ENCODE measurements around the gene TPSD1.
A peak's percentile ranks its signal among the peaks of the same experiment; 100 is the strongest.

Gene TPSD1

GRCh38 chr16:1257561-1258224 is 1.8 kb downstream of the TPSD1 start:
- no peak for TF ChIP-seq EZH2 (IDR thresholded peaks at IDR 0.05; ENCODE audit: borderline replicate concordance, low read depth, low read length, severe bottlenecking)
- no peak for TF ChIP-seq CTCF (IDR thresholded peaks at IDR 0.05; ENCODE audit: borderline replicate concordance, extremely low read depth, low read length, poor library complexity, severe bottlenecking)
- Histone ChIP-seq H3K4me2 (ENCODE audit: insufficient read depth, low read length) (no peak overlapping the region), H3K27ac (ENCODE audit: low read length) (no peak overlapping the region), H3K27me3 (ENCODE audit: insufficient read depth, low read length, poor library complexity) (no peaks in the 10 kb centered on the region), H3K9me3 (ENCODE audit: insufficient read depth, low read length, severe bottlenecking) (no peaks in the 10 kb centered on the region), H3K4me1 (ENCODE audit: insufficient read depth, low read length) (no peaks in the 10 kb centered on the region), H3K4me3 (ENCODE audit: low read depth in 1 of 2, low read length in 2 of 2) (no peak overlapping the region), H4K20me1 (ENCODE audit: insufficient read depth, low read length) (no peaks in the 10 kb centered on the region), H3K36me3 (ENCODE audit: insufficient read depth, low read length) (no peaks in the 10 kb centered on the region), H3K9ac (ENCODE audit: low read depth, low read length) (no peak overlapping the region), H3K79me2 (ENCODE audit: insufficient read depth, low read length) (no peaks in the 10 kb centered on the region), H2AFZ (ENCODE audit: low read depth, low read length) (no peak overlapping the region)
- ATAC-seq (ENCODE audit: insufficient read depth, low read depth) (peak; percentile 14; the same call in 1 of the 3 replicates), DNase-seq (no peak)

GRCh38 chr16:1258225-1258600 is 2.3 kb downstream of the TPSD1 start:
- no peaks in the 10 kb centered on the region for H3K36me3 ChIP-seq (ENCODE audit: insufficient read depth, low read length)
- ATAC-seq (ENCODE audit: insufficient read depth, low read depth) = no peak

GRCh38 chr16:1258906-1259759 is 3.3 kb downstream of the TPSD1 start:
- no peaks in the 10 kb centered on the region for H3K4me1 ChIP-seq (ENCODE audit: insufficient read depth, low read length)
- no peak overlapping the region for H3K27ac ChIP-seq (ENCODE audit: low read length)
- no peak overlapping the region for H3K4me2 ChIP-seq (ENCODE audit: insufficient read depth, low read length)
- no peak overlapping the region for H3K9ac ChIP-seq (ENCODE audit: low read depth, low read length)
- DNase-seq = no peak
- no peak for ATAC-seq (ENCODE audit: insufficient read depth, low read depth)
- TF ChIP-seq EZH2 (IDR thresholded peaks at IDR 0.05; ENCODE audit: borderline replicate concordance, low read depth, low read length, severe bottlenecking) (no peak), CTCF (IDR thresholded peaks at IDR 0.05; ENCODE audit: borderline replicate concordance, extremely low read depth, low read length, poor library complexity, severe bottlenecking) (no peak)
- H3K79me2 ChIP-seq (ENCODE audit: insufficient read depth, low read length) = no peaks in the 10 kb centered on the region
- H3K27me3 ChIP-seq (ENCODE audit: insufficient read depth, low read length, poor library complexity) = no peaks in the 10 kb centered on the region
- H3K36me3 ChIP-seq (ENCODE audit: insufficient read depth, low read length) = no peaks in the 10 kb centered on the region
- no peaks in the 10 kb centered on the region for H3K9me3 ChIP-seq (ENCODE audit: insufficient read depth, low read length, severe bottlenecking)
- H2AFZ ChIP-seq (ENCODE audit: low read depth, low read length) = no peak overlapping the region
- no peaks in the 10 kb centered on the region; the same call in 1 of the 2 replicates for H4K20me1 ChIP-seq (ENCODE audit: insufficient read depth, low read length)
- H3K4me3 ChIP-seq (ENCODE audit: low read depth in 1 of 2, low read length in 2 of 2) = no peak overlapping the region

More at GRCh38 chr16:1258225-1258600, 2.3 kb downstream of the TPSD1 start:
- Histone ChIP-seq H2AFZ (ENCODE audit: low read depth, low read length) (no peak overlapping the region), H3K9ac (ENCODE audit: low read depth, low read length) (no peak overlapping the region), H3K4me3 (ENCODE audit: low read depth in 1 of 2, low read length in 2 of 2) (no peak overlapping the region), H3K9me3 (ENCODE audit: insufficient read depth, low read length, severe bottlenecking) (no peaks in the 10 kb centered on the region), H3K4me1 (ENCODE audit: insufficient read depth, low read length) (no peaks in the 10 kb centered on the region), H4K20me1 (ENCODE audit: insufficient read depth, low read length) (no peaks in the 10 kb centered on the region), H3K4me2 (ENCODE audit: insufficient read depth, low read length) (no peak overlapping the region), H3K27me3 (ENCODE audit: insufficient read depth, low read length, poor library complexity) (no peaks in the 10 kb centered on the region), H3K27ac (ENCODE audit: low read length) (no peak overlapping the region), H3K79me2 (ENCODE audit: insufficient read depth, low read length) (no peaks in the 10 kb centered on the region)
- TF ChIP-seq CTCF (IDR thresholded peaks at IDR 0.05; ENCODE audit: borderline replicate concordance, extremely low read depth, low read length, poor library complexity, severe bottlenecking) = no peak
- TF ChIP-seq EZH2 (IDR thresholded peaks at IDR 0.05; ENCODE audit: borderline replicate concordance, low read depth, low read length, severe bottlenecking) = no peak
- no peak for DNase-seq
